HG03060 (cell line): Measurements from ENCODE around the gene CATSPER2.
"Not testable (repeated sequence)": the region's sequence is repeated elsewhere in the genome, so short reads cannot be mapped to it uniquely, and the experiment has no call there.

ENCODE experiments used
- ATAC-seq: cut with Tn5 transposase; IDR thresholded peaks from one replicate; pipeline ENCODE4 v1.9.1; 2021; ENCODE audit warnings: low read depth, moderate number of reproducible peaks; ENCODE audit not compliant: unreplicated experiment

Gene CATSPER2

DNA sequence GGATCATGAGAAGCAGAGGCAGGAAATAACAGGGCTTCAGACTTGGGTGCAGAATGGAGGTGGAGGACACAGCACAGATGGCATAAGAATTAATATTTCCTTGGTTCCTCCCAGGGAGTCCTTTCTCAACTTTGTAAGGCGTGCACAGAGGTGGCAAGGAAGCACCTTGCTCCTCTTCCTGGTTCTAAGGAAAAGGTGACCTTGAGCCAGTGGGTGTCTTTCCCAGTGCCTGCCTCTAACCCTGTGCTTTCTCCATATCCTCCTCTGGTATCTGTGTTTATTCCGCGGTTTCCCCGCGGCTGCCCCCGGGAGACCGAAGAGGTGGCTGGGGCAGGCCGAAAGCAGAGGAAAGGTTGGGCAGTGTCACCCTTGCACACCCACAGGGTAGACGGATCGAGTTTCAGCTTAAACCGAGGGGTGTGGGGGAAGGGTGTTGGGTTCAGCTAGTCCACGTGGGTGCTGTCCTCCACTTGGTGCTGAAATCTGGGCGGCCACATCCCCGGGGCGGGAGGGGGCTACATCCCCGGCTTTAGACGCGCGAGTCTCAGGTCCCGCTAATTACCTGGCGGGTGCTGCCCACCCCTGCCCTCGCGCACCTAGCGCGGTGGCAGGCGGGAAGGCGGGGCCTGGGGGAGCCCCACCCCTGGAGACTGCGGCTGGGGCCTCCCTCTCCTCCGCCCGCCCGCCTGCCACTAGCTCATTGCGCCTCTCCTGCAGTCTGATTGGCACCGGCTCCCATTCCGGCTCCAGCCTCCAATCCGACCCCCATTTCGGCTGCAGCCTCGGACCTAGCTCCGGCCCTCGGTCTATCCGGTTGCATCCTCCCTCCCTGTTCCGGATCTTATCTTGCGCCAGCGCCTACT, 55.1 kb downstream of the CATSPER2 start, which contains the start of gene CKMT1B:
CKMT1B (plus strand) TSS at position 700 of the 863 bp plus-strand sequence. CDS start 192 bp downstream, outside the sequence.
- not testable (repeated sequence) for ATAC-seq

DNA sequence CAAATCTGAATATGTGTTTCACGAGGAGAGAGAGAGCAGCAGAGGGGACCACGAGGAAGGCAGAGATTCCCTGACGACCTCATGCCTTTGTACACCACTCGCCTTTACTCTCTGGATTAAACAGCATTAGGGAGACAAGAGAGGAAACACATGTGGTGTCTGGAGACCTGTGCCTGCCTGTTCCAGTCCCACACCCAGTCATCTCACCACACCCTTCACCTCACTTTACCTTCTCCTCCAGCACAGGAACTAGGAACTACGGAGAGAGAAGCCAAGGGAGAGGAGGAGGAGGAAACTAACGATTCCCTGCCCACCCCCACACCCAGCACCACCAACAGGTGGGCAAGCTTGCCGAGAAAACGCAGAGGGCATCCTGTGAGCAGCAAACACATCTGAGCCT, 55.8 kb downstream of the CATSPER2 start:
- ATAC-seq = not testable (repeated sequence)

DNA sequence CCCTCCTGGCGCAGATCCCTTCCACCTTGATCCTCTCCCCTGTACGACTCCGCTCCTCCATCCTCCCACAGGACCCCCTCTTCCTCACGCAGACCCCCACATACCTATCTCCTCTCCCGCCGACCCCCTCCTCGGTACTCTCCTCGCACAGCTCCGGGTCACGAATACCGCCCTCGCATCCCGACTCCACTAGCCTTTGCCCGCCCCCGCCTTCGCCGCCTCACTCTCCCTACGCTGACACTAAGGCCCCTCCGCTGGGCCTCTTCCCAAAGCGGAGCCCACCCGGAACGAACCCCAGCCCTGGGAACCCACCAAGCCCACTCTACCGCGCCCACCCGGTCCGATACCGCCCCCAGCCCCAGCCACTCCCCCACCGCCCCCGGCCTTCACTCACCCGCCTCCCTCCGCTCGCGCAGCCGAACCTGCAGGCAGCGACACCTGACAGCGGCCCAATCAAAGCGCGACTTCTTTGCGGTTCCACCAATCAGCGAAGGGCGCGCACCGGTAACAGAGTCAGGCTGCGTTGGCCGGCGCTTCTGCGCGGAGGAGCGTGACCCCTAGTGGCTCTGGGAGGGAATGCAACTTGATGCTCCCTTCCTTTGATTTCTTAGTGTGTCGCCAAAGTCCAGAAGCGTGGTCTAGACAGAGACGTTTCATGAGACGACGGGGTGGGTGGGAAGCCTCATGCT, 58.7 kb downstream of the CATSPER2 start, which contains the start of gene PPIP5K1:
PPIP5K1 (minus strand) TSS at position 431 of the 689 bp plus-strand sequence. CDS start 5,704 bp downstream, outside the sequence.
- peak; percentile 87 for ATAC-seq
